Chondrocyte (in vitro differentiated cells): ENCODE measurements around the gene CD1C. TPM values are rescaled to one million over a fixed set of nuclear protein-coding genes. Genes with fewer than 3 reads are reported as not detected.
"Not testable (repeated sequence)": the region's sequence is repeated elsewhere in the genome, so short reads cannot be mapped to it uniquely, and the experiment has no call there.

Source experiments
- DNase-seq: peaks from one replicate; pipeline ENCODE4 v3.0.0; 2021; ENCODE audit warnings: mixed read lengths, low spot score
- H3K27ac Mint-ChIP-seq: one replicate; pipeline ENCODE4 v1.8.0; 2021; ENCODE audit warnings: mild to moderate bottlenecking, moderate library complexity, mixed read lengths; ENCODE audit not compliant: unreplicated experiment
- H3K27me3 Mint-ChIP-seq: 2 replicates; pipeline ENCODE4 v1.8.0; 2021; ENCODE audit warnings: low read depth, mixed read lengths
- H3K36me3 Mint-ChIP-seq: 2 replicates; pipeline ENCODE4 v1.8.0; 2021; ENCODE audit warnings: low read depth, mixed read lengths
- H3K4me1 Mint-ChIP-seq: 2 replicates; pipeline ENCODE4 v1.8.0; 2021; ENCODE audit warnings: low read depth, mild to moderate bottlenecking, mixed read lengths
- H3K4me3 Mint-ChIP-seq: one replicate; pipeline ENCODE4 v1.8.0; 2021; ENCODE audit warnings: mild to moderate bottlenecking, moderate library complexity, mixed read lengths; ENCODE audit not compliant: unreplicated experiment
- H3K9me3 Mint-ChIP-seq: 2 replicates; pipeline ENCODE4 v1.8.0; 2021; ENCODE audit warnings: low read depth, mixed read lengths
- total RNA-seq: library from RNA; stranded (reverse); gene quantifications from 3 replicates; pipeline ENCODE4 v1.2.1, GENCODE V29; 2021
- TF ChIP-seq, protein P1 (sequence below): fragments of 200-600 bp; sonication (generic); IDR thresholded peaks from 2 replicates; pipeline ENCODE4 v1.5.0; 2021; ENCODE audit warnings: antibody characterized with exemption, mild to moderate bottlenecking, moderate library complexity

The CD1C gene
- total RNA-seq, 1 donor from 2014 or later, result not detected

- H3K9me3 Mint-ChIP-seq, result peaks cover 10% of the 10 kb centered on the region
- H3K27ac Mint-ChIP-seq, result no peak overlapping the region
- no peak for DNase-seq
- TF ChIP-seq, protein P1, sequence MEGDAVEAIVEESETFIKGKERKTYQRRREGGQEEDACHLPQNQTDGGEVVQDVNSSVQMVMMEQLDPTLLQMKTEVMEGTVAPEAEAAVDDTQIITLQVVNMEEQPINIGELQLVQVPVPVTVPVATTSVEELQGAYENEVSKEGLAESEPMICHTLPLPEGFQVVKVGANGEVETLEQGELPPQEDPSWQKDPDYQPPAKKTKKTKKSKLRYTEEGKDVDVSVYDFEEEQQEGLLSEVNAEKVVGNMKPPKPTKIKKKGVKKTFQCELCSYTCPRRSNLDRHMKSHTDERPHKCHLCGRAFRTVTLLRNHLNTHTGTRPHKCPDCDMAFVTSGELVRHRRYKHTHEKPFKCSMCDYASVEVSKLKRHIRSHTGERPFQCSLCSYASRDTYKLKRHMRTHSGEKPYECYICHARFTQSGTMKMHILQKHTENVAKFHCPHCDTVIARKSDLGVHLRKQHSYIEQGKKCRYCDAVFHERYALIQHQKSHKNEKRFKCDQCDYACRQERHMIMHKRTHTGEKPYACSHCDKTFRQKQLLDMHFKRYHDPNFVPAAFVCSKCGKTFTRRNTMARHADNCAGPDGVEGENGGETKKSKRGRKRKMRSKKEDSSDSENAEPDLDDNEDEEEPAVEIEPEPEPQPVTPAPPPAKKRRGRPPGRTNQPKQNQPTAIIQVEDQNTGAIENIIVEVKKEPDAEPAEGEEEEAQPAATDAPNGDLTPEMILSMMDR, result no peak
- H3K4me3 Mint-ChIP-seq, result no peak overlapping the region
- H3K36me3 Mint-ChIP-seq, result no peaks in the 10 kb centered on the region
- H3K4me1 Mint-ChIP-seq, result no peaks in the 10 kb centered on the region
- H3K27me3 Mint-ChIP-seq, result peaks cover 2% of the 10 kb centered on the region
These were observed 14.9 kb upstream of the CD1C start for GRCh38 chr1:158274797-158275196.

DNA sequence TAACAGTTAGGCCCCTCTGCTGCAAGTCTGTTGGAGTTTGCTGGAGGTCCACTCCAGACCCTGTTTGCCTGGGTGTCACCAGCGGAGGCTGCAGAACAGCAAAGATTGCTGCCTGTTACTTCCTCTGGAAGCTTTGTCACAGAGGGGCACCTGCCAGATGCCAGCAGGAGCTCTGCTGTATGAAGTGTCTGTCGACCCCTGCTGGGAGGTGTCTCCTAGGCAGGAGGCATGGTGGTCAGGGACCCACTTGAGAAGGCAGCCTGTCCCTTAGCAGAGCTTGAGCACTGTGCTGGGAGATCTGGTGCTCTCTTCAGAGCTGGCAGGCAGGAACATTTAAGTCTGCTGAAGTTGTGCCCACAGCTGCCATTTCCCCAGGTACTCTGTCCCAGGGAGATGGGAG, 7.3 kb upstream of the CD1C start:
- H3K27ac Mint-ChIP-seq, DNase-seq, H3K4me1 Mint-ChIP-seq, H3K36me3 Mint-ChIP-seq, H3K27me3 Mint-ChIP-seq, H3K4me3 Mint-ChIP-seq: not testable (repeated sequence)
- H3K9me3 Mint-ChIP-seq, result peaks cover 13% of the 10 kb centered on the region

DNA sequence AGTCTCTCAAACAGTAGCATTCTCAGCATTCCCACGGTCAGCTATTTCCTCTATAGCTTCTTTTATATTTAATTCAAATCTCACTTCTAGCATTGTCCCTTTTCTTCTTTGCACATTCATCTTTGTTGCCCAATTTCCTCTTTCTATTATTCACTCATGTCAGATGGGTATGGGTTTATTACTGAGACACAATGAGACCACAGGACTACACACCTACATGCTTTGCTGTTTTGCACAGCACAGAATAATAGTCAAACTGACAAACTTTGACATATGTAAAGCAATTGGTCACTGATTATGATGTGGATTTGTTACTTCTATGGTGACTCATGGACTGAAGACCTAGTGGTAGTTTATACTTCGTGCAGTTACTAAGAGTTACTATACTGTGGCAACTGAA, 5.8 kb upstream of the CD1C start:
- H3K4me3 Mint-ChIP-seq, result no peak overlapping the region
- H3K9me3 Mint-ChIP-seq, result peaks cover 6% of the 10 kb centered on the region
- H3K27ac Mint-ChIP-seq, result no peak overlapping the region
- no peak for DNase-seq
- no peaks in the 10 kb centered on the region for H3K36me3 Mint-ChIP-seq
- TF ChIP-seq, protein P1, result no peak
- peaks cover 4% of the 10 kb centered on the region for H3K27me3 Mint-ChIP-seq
- H3K4me1 Mint-ChIP-seq, result no peaks in the 10 kb centered on the region

DNA sequence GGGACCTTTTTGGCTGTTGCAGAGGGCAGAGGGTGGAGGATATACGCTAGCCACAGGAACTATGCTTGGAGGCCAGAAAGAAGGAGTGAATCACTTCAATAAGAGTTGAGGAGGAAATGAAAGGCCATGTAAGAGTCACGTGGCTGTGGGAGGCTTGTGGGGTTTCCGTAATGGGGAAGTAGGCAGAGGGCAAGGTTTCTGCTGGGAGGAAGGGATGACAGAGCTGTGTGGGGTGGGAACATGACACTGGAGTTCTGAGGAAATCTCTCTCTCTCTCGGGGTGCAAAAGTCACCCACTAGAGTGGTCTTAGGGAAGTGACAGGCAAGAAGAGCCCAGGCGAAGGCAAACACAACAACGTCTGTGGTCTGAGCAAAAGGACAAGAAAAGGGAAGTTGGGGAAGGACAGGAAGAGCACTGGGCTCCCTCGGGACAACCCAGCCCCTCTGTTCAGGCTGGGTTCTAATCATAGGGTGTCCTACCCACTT, 3.9 kb upstream of the CD1C start:
- H3K4me1 Mint-ChIP-seq, result no peaks in the 10 kb centered on the region
- H3K27ac Mint-ChIP-seq, result no peak overlapping the region

DNA sequence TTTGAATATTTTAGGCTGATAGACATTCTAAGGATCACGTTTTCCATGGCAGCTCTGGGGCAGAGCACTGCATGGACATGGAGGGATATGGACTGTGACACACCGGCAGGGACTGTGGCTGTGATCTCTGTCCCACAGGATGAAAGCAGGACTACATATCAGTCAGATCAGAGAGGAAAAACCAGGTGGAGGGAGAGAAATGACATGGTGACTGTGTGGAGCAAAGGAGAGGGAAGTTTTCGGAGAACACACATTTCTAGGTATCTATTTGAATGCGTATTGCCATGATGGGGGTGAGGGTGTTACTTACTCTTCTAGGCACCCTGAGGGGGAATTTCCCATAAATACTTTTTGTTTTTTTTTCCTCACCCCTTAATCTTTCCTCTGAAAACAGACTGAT, 3.2 kb upstream of the CD1C start:
- no peak for DNase-seq
- Mint-ChIP-seq H3K27ac (no peak overlapping the region), H3K9me3 (peaks cover 4% of the 10 kb centered on the region), H3K4me1 (no peaks in the 10 kb centered on the region), H3K4me3 (no peak overlapping the region), H3K36me3 (no peaks in the 10 kb centered on the region), H3K27me3 (peaks cover 4% of the 10 kb centered on the region)
- TF ChIP-seq, protein P1, result no peak

More for the DNA sequence above, 3.9 kb upstream of the CD1C start:
- peaks cover 4% of the 10 kb centered on the region for H3K27me3 Mint-ChIP-seq
- peaks cover 4% of the 10 kb centered on the region for H3K9me3 Mint-ChIP-seq
- no peak overlapping the region for H3K4me3 Mint-ChIP-seq
- TF ChIP-seq, protein P1, result no peak
- no peaks in the 10 kb centered on the region for H3K36me3 Mint-ChIP-seq
- no peak for DNase-seq

- Mint-ChIP-seq H3K9me3 (no peaks in the 10 kb centered on the region), H3K27me3 (peaks cover 4% of the 10 kb centered on the region), H3K36me3 (no peaks in the 10 kb centered on the region), H3K4me3 (no peak overlapping the region), H3K27ac (no peak overlapping the region), H3K4me1 (no peaks in the 10 kb centered on the region)
- TF ChIP-seq, protein P1, result no peak
- no peak for DNase-seq
These were observed 2.8 kb upstream of the CD1C start for GRCh38 chr1:158286941-158287346.
